ENCODE data around the gene RMDN2.

GRCh38 chr2:37997629-37998028 lies 72.5 kb downstream of the RMDN2 start:
- TF ChIP-seq, protein P1, sequence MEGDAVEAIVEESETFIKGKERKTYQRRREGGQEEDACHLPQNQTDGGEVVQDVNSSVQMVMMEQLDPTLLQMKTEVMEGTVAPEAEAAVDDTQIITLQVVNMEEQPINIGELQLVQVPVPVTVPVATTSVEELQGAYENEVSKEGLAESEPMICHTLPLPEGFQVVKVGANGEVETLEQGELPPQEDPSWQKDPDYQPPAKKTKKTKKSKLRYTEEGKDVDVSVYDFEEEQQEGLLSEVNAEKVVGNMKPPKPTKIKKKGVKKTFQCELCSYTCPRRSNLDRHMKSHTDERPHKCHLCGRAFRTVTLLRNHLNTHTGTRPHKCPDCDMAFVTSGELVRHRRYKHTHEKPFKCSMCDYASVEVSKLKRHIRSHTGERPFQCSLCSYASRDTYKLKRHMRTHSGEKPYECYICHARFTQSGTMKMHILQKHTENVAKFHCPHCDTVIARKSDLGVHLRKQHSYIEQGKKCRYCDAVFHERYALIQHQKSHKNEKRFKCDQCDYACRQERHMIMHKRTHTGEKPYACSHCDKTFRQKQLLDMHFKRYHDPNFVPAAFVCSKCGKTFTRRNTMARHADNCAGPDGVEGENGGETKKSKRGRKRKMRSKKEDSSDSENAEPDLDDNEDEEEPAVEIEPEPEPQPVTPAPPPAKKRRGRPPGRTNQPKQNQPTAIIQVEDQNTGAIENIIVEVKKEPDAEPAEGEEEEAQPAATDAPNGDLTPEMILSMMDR (IDR thresholded peaks at IDR 0.05 in 8 of 11, conservative IDR thresholded peaks at IDR 0.05 in 3 of 11), result no peak
- TF ChIP-seq POLR2AphosphoS5 (IDR thresholded peaks at IDR 0.05) (no peak), POLR2A (IDR thresholded peaks at IDR 0.05) (no peak)
